Right lobe of liver (tissue), 6 donors: ENCODE results near the gene SPRR1A. TPM values are rescaled to one million over a fixed set of nuclear protein-coding genes. Genes with fewer than 3 reads are reported as not detected.

Source experiments
- ATAC-seq, 4 donors: fragments of 200-7000 bp; cut with Tn5 transposase; one replicate each; pipeline ENCODE4 v1.9.1; 2020; ENCODE audit warnings: mild to moderate bottlenecking in 4 of 4, moderate library complexity in 4 of 4
- DNase-seq, 3 donors: peaks; one replicate each; pipeline ENCODE4 v3.0.0-alpha.2; 2020
- H3K27ac ChIP-seq, 3 donors: fragments of 200-600 bp; one replicate each; pipeline ENCODE4 v1.8.0; 2022
- H3K27me3 ChIP-seq, 2 donors: fragments of 200-600 bp; one replicate each; pipeline ENCODE4 v1.8.0; 2022
- H3K36me3 ChIP-seq, 4 donors: fragments of 200-600 bp; sonication (generic) in 1 of 4; one replicate each; pipeline versions ENCODE4 v1.5.1 to v1.8.0; 2017 to 2022; ENCODE audit warnings: control low read depth in 1 of 4
- H3K4me1 ChIP-seq, 4 donors: fragments of 200-600 bp; sonication (generic) in 1 of 4; one replicate each; pipeline versions ENCODE4 v1.5.1 to v1.8.0; 2017 to 2022; ENCODE audit warnings: control low read depth in 1 of 4
- H3K4me3 ChIP-seq, 3 donors: fragments of 200-600 bp; one replicate each; pipeline ENCODE4 v1.8.0; 2022
- H3K9me3 ChIP-seq, 4 donors: fragments of 200-600 bp; sonication (generic) in 1 of 4; one replicate each; pipeline versions ENCODE4 v1.5.1 to v1.8.0; 2017 to 2022; ENCODE audit warnings: control low read depth in 1 of 4
- POLR2A ChIP-seq: fragments of 450-650 bp; IDR thresholded peaks from one replicate; pipeline ENCODE4 v1.6.1; 2017; ENCODE audit warnings: antibody characterized with exemption, mild to moderate bottlenecking
- WGBS: methylation state at CpG from one replicate; pipeline ENCODE4 v1.1.6; 2018; ENCODE audit warnings: low coverage, low lambda C conversion rate; ENCODE audit not compliant: insufficient coverage; ENCODE audit errors: missing lambda C conversion rate; 5-methylcytosine and 5-hydroxymethylcytosine counted together
- intact Hi-C, 2 donors: fragments of 100-400 bp; cut with DNase I; formaldehyde crosslinking; loops; one replicate each; pipeline versions ENCODE4 v1.11.2 to v1.14.1; 2022
- total RNA-seq, 6 experiments: library from RNA; depleted of rRNA in 2 of 6; stranded (reverse); fragments of >200 nt in 2 of 6; fragmentation: NEBNext Ultra II Directional in 3 of 6; extraction: Animal tissue kit (Norgen Biotek cat#: 25700) in 3 of 6; gene quantifications; one replicate each; pipeline versions ENCODE4 v1.1.0 to v1.2.4, GENCODE V29; 2016 to 2023
- TF ChIP-seq, protein P1 (sequence below), 4 donors: fragments of 200-600 bp in 3 of 4; fragments of 450-650 bp in 1 of 4; IDR thresholded peaks; one replicate each; pipeline versions ENCODE4 v1.5.1 to v1.8.0; 2016 to 2022; ENCODE audit warnings: antibody characterized with exemption in 4 of 4, mild to moderate bottlenecking in 2 of 4
- donor health status: DM: no; HTN: yes; CAD: no.
- donor health status: DM: no; HTN: no; CAD: no.
- donor health status: DM: no; HTN: no; CAD: no.
- donor health status: DM: no; HTN: yes; CAD: no.
- donor health status: DM: no; HTN: yes; CAD: no.

SPRR1A gene
- total RNA-seq, 6 experiments from 2014 or later, result not detected

DNA sequence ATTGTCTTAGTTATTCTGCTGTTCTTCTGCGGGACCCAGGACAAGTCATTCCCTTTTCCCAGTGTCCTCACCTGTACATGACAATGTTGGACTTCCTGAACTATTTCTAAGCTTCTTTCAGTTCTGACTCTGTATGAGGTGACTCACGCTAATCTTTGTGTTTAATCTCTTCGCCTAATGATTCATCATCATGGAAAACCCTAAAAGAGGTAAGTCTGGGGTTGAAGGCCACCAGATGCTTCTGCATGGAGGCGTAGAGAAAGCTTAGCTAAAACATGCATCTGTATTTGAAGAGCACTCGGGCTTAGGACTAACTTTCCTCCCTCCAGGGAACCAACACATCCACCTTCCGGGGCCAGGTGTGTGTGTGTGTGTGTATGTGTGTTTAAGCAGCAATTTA lies 29.4 kb upstream of the SPRR1A start:
- intact Hi-C loops, result no loop called here
- H3K36me3 ChIP-seq, result no peaks in the 10 kb centered on the region
- H3K27me3 ChIP-seq, result no peaks in the 10 kb centered on the region
- no peak for ATAC-seq
- no peak overlapping the region for H3K4me3 ChIP-seq
- TF ChIP-seq POLR2A, result no peak
- TF ChIP-seq, protein P1, sequence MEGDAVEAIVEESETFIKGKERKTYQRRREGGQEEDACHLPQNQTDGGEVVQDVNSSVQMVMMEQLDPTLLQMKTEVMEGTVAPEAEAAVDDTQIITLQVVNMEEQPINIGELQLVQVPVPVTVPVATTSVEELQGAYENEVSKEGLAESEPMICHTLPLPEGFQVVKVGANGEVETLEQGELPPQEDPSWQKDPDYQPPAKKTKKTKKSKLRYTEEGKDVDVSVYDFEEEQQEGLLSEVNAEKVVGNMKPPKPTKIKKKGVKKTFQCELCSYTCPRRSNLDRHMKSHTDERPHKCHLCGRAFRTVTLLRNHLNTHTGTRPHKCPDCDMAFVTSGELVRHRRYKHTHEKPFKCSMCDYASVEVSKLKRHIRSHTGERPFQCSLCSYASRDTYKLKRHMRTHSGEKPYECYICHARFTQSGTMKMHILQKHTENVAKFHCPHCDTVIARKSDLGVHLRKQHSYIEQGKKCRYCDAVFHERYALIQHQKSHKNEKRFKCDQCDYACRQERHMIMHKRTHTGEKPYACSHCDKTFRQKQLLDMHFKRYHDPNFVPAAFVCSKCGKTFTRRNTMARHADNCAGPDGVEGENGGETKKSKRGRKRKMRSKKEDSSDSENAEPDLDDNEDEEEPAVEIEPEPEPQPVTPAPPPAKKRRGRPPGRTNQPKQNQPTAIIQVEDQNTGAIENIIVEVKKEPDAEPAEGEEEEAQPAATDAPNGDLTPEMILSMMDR (IDR thresholded peaks at IDR 0.05), result no peak
- no peaks in the 10 kb centered on the region for H3K9me3 ChIP-seq
- no peak overlapping the region for H3K27ac ChIP-seq
- no peak for DNase-seq
- 74% methylated on average over 6 of the region's 6 CpGs for WGBS
- H3K4me1 ChIP-seq, result peaks cover 0 to 5% (median 0%) of the 10 kb centered on the region in 4 donors

- no peak for ATAC-seq
- H3K4me1 ChIP-seq, result peaks cover 0 to 6% (median 0%) of the 10 kb centered on the region in 4 donors
- DNase-seq, result no peak
- intact Hi-C loops, result no loop called here
- H3K27me3 ChIP-seq, result no peaks in the 10 kb centered on the region
- WGBS, result 75% methylated on average over 3 of the region's 3 CpGs
- H3K9me3 ChIP-seq, result no peaks in the 10 kb centered on the region
- no peaks in the 10 kb centered on the region for H3K36me3 ChIP-seq
- no peak overlapping the region for H3K4me3 ChIP-seq
- no peak overlapping the region for H3K27ac ChIP-seq
- TF ChIP-seq, protein P1 (IDR thresholded peaks at IDR 0.05), result no peak
- no peak for TF ChIP-seq POLR2A
Observed at GRCh38 chr1:152957561-152957960, 26.3 kb upstream of the SPRR1A start.

- TF ChIP-seq, protein P1 (IDR thresholded peaks at IDR 0.05), result no peak
- TF ChIP-seq POLR2A, result no peak
- peak; percentile 65 to 86 (median 78) for ATAC-seq
Observed at GRCh38 chr1:152959273-152959672, 24.6 kb upstream of the SPRR1A start.

GRCh38 chr1:152959801-152960451 lies 24.0 kb upstream of the SPRR1A start:
- no peak overlapping the region for H3K27ac ChIP-seq
- DNase-seq (no peak), ATAC-seq (no peak)
- intact Hi-C loops, result no loop called here
- TF ChIP-seq, protein P1 (IDR thresholded peaks at IDR 0.05), result no peak
- TF ChIP-seq POLR2A, result no peak
- H3K4me1 ChIP-seq, result peaks cover 0 to 6% (median 0%) of the 10 kb centered on the region in 4 donors
- no peaks in the 10 kb centered on the region for H3K27me3 ChIP-seq
- 73% methylated on average over 4 of the region's 10 CpGs for WGBS
- no peaks in the 10 kb centered on the region for H3K9me3 ChIP-seq
- no peak overlapping the region for H3K4me3 ChIP-seq
- H3K36me3 ChIP-seq, result no peaks in the 10 kb centered on the region

More at GRCh38 chr1:152959273-152959672, 24.6 kb upstream of the SPRR1A start:
- Histone ChIP-seq H3K4me3 (no peak overlapping the region), H3K4me1 (peaks cover 0 to 6% (median 0%) of the 10 kb centered on the region in 4 donors), H3K27ac (no peak overlapping the region), H3K27me3 (no peaks in the 10 kb centered on the region), H3K9me3 (no peaks in the 10 kb centered on the region), H3K36me3 (no peaks in the 10 kb centered on the region)
- 36% methylated on average over 3 of the region's 3 CpGs for WGBS
- intact Hi-C loops, result no loop called here
- no peak for DNase-seq
